SK-MEL-5 (cell line): ENCODE results near the gene SPDYE5. TPM values are rescaled to one million over a fixed set of nuclear protein-coding genes. Genes with fewer than 3 reads are reported as not detected.

Experiments
- DNase-seq: peaks from one replicate; pipeline ENCODE4 v3.0.0-alpha.2; 2016; ENCODE audit warnings: low read depth, low spot score
- in situ Hi-C: cut with HindIII; loops from 2 replicates; pipeline ENCODE4 v1.10.0; 2016; ENCODE audit warnings: low sequenced_read_pairs, high pct_unique_total_duplicates, low pct_unique_long_range_greater_than_20kb
- small RNA-seq, 2 experiments: library from RNA; depleted of rRNA; stranded (forward); fragments of <200 nt; gene quantifications; one replicate each; pipeline ENCODE3, GENCODE V24; 2014
- total RNA-seq: library from RNA; depleted of rRNA; stranded (reverse); fragments of >200 nt; shearing (Covaris generic); gene quantifications from 2 replicates; pipeline ENCODE4 v1.2.3, GENCODE V29; 2014; rRNA removed

The SPDYE5 gene
- total RNA-seq, 1 experiment from 2014 or later, result 0.05 TPM

DNA sequence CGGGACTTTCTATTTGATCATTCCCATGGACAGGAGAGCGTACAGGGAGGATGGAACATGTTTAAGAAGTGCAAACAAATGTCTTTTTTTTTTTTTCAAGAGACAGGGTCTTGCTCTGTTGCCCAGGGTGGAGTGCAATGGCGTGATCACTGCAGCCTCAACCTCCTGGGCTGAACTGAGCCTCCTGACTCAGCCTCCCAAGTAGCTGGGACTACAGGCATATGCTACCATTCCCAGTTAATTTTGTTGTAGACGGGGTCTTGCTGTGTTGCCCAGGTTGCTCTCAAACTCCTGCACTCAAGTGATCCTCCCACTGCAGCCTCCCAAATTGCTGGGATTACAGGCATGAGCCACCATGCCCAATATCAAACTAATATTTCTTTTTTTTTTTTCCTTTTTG, 40.5 kb downstream of the SPDYE5 start:
- in situ Hi-C loops, result no loop called here
- no peak for DNase-seq

- no peak for DNase-seq
- in situ Hi-C loops, result no loop called here
These were observed 41.8 kb downstream of the SPDYE5 start for GRCh38 chr7:75533926-75534325.

DNA sequence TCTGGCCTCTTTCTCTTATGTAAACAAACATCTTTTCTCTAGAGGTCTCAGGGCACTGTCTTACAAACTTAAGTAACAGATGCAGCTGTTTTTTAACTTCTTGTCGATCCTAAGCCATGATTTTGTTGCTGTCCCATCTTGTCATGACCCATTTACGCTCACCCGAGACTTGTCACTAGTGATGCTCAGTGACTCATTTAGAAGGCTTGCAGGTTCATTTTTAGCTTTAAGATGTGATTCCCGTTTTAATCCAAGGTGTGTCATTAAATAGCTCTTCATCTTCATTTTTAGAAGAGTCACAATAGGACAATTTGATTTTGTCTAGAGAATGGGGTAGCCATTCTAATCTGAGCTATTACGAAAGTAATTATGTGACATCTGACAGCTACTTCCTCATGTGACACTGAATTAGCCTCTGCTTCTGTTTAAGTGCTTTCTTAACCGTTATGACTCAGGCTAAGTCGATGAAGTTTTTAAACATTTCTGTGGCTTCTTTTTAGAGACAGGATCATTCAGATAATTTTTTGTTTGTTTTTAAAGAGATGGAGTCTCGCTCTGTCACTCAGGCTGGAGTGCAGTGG, 42.7 kb downstream of the SPDYE5 start:
- in situ Hi-C loops, result no loop called here
- peak; percentile 64 for DNase-seq

DNA sequence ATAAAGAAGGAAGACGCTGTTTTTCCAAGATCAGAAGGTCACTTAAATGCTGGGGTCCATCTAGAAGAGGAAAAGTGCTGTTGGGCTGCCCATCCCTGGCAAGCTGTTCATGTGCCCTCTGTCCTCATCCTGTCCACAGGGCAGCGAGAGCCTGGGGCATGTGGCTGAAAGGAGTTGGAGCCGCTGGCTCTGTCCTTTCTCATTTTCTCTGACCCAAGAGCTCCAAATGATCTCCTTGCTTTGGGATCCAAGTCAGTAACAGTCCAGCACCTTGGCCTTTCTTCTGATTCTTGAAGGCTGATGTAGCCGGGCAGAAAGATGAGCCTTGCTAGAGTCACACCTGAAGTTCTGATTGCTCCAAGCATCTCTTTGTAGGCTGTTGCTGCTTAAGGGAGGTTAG, 44.4 kb downstream of the SPDYE5 start:
- DNase-seq, result no peak
- in situ Hi-C loops, result no loop called here

- in situ Hi-C loops, result no loop called here
- no peak for DNase-seq
These were observed 44.9 kb downstream of the SPDYE5 start for GRCh38 chr7:75536940-75537538.

- DNase-seq, result no peak
- in situ Hi-C loops, result no loop called here
These were observed 45.6 kb downstream of the SPDYE5 start for GRCh38 chr7:75537731-75538130.

GRCh38 chr7:75546237-75547015, 54.3 kb downstream of the SPDYE5 start:
- no peak for DNase-seq
- in situ Hi-C loops, result no loop called here

Small RNA genes lying within 50 kb of the gene (small RNA-seq; reads per million reads assigned to genes)
- gene AC211429.1, result 0 reads per million in 2 experiments
- gene RF00019, result 0 reads per million in 2 experiments

Other genes with a start within 250 kb of the SPDYE5 start
- 0.37 and 0.50 TPM in 2 replicates for gene TRIM73, start 96.7 kb upstream of the SPDYE5 start, total RNA-seq
- gene POM121C, start 6.0 kb upstream of the SPDYE5 start, total RNA-seq, result 11.9 and 13.7 TPM in 2 replicates
- gene HIP1, start 246.6 kb downstream of the SPDYE5 start, total RNA-seq, result 44.5 and 52.1 TPM in 2 replicates